ENCODE data around the gene ZNF778.

The ZNF778 gene

DNA sequence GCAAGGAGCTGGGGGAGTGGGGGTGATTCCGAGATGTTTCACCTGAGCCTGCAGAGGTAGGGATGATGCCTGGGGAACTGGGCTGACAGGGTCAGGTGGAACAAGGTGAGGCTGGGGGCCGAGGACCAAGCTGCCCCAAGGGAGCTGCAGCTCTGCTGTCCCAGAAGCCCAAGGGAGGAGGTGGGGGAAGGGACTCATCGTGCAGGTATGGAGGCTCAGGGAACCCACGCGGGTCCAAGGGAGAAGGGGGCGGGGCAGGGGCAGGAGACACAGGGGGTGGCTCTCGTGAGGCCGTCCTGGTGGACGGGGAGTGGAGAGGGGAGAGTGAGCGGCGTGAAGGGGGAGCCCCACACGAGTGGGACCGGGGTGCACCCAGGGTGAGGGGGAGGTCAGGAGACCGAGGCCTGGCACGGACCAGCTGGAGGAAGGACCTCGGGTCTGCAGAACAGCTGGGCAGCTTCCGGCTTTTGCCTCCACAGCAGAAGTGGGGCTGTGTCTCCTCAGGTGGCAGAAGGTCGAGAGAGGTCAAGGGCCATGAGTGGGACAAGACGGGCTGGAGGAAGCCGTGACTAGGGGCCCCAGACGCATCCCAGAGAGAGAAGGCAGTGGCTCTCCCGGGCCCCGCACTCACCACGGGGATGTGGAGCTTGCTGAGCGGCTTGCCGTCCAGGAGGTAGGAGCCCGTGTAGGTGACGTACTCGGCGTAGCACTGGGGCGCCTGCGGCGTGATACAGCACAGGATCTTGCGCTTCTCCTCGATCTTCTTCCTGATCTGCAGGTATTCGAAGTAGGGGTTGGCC lies 61.1 kb downstream of the ZNF778 start:
- DNase-seq: no peak

DNA sequence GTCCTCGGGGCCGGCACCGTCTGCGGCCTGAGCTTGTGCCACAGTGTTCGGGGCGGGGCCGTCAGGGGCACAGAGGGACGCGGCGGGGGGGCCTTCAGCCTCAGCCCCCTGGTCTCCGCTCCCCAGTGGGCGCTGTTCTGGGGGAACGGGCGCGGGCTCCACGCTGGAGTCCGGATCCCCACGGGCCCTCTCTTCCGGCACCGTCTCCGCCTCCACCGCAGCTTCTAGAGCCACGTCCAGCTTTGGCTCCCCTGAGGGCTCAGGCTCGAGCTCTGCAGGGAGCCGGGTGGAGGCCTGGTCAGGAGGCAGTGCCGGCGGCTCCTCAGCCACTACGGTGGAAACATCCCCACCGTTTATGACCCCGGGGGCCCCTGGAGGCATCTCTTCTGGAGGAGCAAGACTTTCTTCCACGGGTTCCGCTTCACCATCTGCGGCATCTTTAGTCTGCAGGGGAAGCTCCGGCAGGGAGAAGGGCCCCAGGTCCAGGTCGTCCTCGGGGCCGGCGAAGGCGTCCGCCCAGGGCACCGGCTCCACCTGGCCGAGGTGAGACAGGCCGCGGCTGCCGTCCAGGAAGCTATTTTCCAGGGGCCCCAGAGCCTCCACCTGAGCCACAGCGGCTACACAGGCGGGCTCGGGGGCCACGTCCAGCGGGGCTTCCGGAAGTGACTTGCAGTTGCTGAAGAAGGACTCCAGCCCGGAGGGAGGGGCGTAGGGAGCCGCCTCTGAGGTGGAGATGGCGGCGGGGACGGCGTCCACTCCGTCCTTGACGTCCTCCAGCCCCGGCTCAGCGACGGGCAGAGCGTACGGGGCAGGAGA lies 62.4 kb downstream of the ZNF778 start:
- no peak for DNase-seq

DNA sequence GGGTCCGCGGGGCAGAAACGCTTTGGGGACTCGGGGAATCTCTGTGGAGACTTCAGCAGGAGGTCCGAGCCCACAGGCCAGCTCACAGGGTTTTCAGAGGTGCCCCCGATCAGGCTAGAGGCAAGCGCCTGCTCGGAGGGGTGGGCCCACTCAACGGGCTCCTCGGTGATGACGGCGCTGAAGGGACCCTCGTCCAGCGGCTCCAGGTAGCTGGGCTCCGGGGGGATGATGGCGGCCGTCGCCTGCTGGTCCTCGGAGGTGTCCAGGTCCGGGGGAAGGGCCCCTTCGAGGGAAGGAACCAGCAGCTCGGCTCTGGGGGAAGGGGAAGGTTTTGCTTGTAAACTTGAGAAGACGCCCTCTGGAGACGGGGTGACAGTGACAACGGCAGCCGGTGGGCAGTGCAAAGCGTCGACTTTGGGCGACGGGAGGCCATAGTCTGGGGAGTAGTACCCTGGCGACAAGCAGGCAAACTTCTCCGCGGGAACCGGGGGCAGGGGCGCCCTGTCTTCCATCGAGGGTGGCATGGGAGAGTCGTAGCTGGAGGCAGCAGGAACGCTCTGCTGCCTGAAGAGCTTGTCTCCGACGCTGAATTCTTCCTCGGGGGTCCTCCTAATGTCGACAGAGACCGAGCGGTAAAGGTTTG lies 63.2 kb downstream of the ZNF778 start:
- DNase-seq: no peak

DNA sequence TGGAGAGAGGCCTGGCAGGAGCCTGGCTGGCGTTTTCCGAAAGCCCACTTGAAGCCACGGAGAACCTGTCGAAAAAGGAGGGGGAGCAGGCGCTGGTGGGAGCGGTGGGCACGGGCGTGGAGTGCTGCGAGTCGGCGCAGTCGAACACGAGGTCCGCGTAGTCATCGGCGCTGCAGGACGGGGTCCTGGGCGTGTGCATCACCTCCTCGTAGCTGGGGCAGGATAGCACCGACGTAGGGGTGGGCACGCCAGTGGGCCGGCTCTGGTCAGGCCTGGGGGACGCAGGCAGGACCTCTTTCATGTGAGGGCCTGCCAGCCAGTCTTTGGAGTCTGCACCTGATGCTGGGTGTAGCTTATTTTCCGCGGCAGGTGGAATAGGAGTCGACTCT lies 63.7 kb downstream of the ZNF778 start:
- DNase-seq: no peak

DNA sequence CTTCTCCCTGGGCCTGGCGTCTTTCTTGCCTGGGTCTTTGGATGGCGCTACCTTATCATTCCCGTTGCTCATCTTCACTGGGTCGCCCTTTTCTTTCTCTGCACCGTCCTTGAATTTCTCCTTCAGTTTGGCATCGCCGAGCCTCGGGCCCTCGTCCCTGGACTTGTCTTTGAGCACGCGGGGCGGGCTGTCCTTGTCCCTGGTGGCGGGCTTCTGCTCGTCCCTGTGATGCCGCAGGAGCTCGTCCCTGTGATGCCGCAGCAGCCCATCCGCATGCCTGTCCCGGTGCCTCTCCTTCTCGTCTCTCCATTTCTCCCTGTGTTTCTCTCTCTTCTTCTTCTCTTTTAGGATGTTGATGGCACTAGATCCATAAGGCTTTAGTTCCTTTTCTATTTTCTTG lies 64.3 kb downstream of the ZNF778 start:
- no peak for DNase-seq

DNA sequence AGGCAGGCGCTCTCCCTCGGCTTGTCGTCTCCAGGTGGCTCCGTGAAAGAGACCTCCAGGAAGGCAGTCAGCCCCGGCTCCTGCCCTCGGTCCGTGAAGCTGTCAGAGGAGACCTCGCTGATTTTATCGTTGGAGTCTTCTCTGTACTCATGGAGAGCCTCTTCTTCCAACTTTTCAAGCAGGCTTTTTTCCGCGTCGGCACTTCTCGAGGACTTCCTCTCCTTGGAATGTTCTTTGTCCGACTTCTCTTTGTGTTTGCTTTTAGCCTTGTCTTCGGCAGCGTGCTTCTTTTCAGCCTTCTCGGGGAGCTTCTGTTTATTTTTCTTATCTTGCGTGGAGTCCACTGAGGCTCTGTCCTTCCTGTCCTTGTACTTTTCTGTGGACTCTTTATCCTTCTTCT lies 65.0 kb downstream of the ZNF778 start:
- DNase-seq: no peak

DNA sequence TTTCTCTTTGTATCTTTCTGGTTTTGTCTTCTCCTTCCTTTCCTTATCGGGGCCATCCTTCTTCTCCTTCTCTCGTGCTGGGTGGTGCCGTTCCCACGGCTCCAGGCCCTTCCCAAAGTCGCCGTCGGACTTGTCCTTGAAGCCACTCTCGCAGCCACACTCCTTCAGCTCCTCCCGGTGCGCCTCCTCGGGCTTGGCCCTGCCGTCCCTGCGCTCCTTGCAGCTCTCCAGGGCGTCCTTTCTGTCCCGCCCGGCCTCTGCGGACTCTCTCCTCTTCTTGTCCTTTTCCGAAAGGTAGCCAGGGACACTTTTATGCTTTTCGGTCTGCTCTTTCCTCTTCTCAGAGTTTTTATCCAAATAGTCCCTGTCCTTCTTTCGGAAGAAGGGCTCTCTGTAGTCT lies 65.9 kb downstream of the ZNF778 start:
- DNase-seq: no peak

DNA sequence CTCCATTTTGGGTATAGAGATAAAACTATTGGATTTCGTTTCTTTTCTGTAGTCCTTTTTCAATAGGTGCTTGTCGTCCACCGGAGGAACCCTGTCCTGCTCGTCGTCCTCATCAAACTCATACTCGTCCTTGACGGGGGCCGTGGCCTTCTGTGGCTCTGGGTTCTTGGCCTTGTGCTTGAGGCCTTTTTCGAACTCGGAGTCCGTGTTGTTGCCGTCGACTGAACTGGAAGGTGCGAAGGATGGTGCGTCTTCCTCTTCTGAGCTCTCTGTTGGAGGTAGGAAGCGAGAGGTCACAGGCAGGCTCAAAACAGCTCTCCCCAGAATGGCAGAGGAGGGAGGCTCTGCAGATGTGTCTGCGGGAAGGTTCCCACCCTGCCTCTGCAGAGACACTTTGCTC lies 67.9 kb downstream of the ZNF778 start:
- DNase-seq: no peak

DNA sequence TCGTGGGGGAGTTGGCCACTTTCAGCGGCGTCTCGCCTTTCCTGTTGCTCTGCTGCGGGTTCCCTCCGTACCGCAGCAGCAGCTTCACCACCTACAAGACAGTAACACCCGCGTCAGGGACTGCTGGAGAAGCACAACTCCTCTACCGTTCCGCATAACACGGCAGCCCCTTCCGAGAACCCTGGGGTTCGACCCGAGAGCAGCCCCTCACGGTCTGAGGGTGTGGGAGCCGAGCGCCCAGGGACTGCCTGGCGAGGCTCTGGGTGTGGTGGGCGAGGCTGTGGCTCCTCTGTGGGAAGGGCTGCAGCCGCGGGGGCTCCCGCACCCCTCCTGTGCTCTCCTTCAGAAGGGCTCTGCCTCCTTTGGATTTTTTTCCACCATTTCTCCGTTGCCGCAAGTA lies 68.6 kb downstream of the ZNF778 start:
- DNase-seq: no peak
